GM10847 (cell line): ENCODE results near the gene CD81.

Source experiments
- POLR2A ChIP-seq: IDR thresholded peaks from 2 replicates; pipeline ENCODE4 v1.6.1; 2011; ENCODE audit not compliant: insufficient read length; ENCODE audit errors: extremely low read depth

The CD81 gene

GRCh38 chr11:2383852-2384804, 7.0 kb downstream of the CD81 start:
- no peak for TF ChIP-seq POLR2A

- TF ChIP-seq POLR2A = no peak
Observed at GRCh38 chr11:2385156-2386151, 8.3 kb downstream of the CD81 start.

GRCh38 chr11:2386591-2386990, 9.5 kb downstream of the CD81 start:
- TF ChIP-seq POLR2A = no peak

GRCh38 chr11:2387266-2387987, 10.3 kb downstream of the CD81 start:
- no peak for TF ChIP-seq POLR2A

GRCh38 chr11:2388431-2389376, 11.6 kb downstream of the CD81 start:
- TF ChIP-seq POLR2A = no peak

- TF ChIP-seq POLR2A = no peak
Observed at GRCh38 chr11:2389377-2390026, 12.4 kb downstream of the CD81 start.

- TF ChIP-seq POLR2A = no peak
Observed at GRCh38 chr11:2390091-2390724, 13.1 kb downstream of the CD81 start.

GRCh38 chr11:2390725-2391151, 13.6 kb downstream of the CD81 start:
- no peak for TF ChIP-seq POLR2A

GRCh38 chr11:2391181-2391975, 14.3 kb downstream of the CD81 start:
- no peak for TF ChIP-seq POLR2A

GRCh38 chr11:2392241-2392959, 15.3 kb downstream of the CD81 start:
- TF ChIP-seq POLR2A = no peak

GRCh38 chr11:2393111-2393868, 16.2 kb downstream of the CD81 start:
- no peak for TF ChIP-seq POLR2A
